Stimulated activated CD4-positive, alpha-beta T cell treated with anti-CD3 and anti-CD28 coated beads, TNF-alpha, amount 100 ng/mL, for 4 hours (primary cell): ENCODE measurements around the gene GOLPH3L.
"Not testable (repeated sequence)": the region's sequence is repeated elsewhere in the genome, so short reads cannot be mapped to it uniquely, and the experiment has no call there.

ENCODE experiments used
- DNase-seq, 3 experiments: peaks; one replicate each; pipeline ENCODE4 v3.0.0-alpha.2; 2020; ENCODE audit warnings: low read depth in 3 of 3

GOLPH3L gene

DNA sequence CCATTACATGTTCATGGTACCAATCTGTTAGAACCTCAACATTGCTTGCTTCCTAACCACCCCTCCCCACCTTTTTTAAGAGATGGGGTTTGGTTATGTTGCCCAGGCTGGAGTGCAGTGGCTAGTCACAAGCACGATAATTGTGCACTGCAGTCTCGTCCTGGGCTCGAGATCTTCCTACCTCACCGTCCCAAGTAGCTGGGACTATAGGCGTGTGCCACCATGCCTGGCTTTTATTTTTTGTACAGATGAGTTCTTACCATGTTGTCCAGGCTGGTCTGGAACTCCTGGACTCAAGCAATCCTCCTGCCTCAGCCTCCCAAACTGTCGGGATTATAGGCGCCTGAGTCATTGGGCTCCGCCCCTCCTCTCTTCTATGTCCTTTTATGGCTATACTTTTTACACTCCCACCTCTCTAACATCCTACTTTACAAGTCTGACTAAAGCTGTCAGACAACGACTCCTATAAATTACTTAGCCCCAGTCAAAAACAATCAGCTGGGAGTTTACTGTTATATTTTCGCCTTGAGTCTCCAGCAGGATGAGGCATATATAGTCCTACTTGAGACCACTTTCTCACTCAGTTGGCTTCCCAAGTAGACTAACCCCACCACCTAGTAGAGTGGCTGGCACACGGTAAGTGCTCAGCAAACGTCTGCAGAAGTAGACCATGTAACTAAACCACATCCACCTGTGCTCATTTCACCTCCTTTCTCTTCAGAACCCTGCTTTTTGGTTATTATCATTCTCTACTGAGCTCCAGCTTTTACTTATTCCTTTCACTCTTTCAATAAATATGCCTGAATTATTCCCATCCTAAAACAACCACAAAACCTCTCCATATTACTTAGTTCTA lies 81.4 kb downstream of the GOLPH3L start:
- no peak for DNase-seq

DNA sequence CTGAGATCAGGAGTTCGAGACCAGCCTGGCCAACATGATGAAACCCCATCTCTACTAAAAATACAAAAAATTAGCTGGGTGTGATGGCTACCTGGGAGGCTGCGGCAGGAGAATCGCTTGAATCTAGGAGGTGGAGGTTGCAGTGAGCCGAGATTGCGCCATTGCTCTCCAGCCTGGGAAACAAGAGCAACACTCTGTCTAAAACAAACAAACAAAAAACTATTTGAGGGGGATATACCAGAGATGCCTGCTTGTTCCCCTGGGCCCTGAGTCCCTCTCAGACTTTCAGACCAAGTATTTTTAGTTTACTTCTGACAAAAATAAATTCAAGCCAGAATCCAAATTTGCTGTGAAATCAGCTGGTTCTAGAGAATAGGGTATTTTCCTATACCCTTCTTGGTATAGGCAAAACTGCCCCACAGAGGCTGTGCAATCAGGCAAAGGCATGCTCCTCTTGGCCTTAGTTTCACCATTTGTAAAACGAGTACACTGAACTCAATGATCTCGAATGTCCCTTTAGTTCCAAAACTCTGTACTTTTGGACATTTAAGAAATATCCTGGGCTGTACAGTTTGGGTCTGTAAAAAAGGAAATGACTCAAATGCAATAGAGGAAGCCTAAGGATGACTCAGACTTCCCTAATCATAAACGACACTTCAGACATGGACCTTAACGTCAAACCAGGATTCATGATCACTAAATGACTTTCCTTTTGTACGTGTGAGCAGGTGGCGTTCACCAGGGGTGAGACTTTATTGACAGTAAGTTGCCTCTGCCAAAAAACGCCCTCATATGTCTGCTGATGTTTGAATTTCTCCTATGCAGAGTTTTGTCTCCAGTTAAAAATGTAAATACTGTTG lies 83.7 kb downstream of the GOLPH3L start:
- DNase-seq: peak in 2 of 3 experiments; percentile 23 to 40

DNA sequence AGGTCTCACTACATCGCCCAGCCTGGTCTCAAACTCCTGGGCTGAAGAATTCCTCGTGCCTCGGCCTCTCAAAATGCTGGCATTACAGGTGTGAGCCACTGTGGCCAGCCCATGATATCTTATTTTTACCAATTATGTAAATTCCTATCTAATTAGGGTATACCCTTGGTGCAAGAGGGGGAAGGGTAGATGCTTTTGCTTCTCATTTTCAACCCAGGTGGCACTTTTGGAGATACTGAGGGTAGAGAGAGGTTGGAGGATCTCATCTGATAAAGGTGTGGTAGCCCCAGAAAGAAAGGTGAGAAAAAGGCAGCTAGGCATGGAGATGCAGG lies 85.0 kb downstream of the GOLPH3L start:
- no peak for DNase-seq

DNA sequence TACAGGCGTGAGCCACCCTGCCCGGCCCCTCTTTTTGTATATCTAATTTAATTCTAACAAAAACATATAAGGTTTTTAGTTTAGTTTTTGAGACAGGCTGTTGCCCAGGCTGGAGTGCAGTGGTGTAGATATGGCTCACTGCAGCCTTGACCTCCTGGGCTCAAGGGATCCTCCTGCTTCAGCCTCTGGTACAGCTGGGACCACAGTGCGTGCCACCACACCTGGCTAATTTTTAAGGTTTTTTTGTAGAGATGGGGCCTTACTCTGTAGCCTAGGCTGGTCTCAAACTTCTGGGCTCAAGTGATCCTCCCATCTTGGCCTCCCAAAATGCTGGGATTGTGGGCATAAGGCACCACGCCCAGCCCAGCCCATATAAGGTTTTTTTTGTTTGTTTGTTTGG lies 86.4 kb downstream of the GOLPH3L start:
- no peak for DNase-seq

DNA sequence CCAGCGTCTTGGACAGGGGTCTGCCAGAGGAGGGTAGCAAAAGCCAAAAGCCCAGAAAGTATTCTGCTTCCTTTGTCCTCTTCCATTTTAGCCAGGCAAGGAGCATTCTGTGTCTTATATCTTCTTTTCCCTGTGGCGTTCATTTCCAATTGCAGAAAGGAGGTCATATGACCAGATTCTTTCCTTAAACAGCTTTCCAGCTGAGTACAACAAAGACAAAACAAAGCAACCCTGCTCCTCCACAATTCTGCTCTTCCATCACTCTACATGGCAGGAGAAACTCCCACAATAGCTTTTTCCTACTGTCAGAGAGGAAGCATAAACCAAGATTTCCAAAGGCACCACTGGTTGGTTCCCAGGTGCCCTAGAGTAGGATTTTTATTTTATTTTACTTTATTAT lies 87.2 kb downstream of the GOLPH3L start:
- DNase-seq: no peak

DNA sequence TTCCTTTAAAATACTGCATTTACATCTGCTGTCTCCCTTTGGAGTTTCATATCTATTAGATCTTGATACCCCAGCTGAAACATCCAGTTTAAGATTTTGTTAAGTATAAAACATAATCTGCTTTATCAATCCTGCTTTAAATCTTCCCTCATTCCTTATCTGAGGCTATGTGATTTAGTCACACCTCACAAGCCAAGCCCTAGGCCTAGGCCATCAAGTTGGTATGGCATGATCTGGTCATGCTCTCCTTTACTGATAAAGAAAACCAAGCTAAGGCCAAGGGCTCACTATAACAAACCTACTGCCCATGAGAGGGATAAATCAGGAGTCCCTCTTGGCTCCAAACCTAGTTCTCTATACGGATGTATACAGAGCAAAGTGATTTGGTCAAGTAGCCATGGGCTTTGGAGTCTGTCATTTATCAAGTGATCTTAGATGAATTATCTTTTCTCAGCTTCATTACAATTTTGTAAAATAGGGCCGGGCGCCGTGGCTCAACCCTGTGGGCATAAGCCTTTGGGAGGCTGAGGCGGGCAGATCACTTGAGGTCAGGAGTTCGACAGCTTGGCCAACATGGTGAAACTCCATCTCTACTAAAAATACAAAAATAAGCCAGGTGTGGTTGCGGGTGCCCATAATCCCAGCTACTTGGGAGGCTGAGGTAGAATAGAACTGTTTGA lies 90.4 kb downstream of the GOLPH3L start:
- DNase-seq: no peak

DNA sequence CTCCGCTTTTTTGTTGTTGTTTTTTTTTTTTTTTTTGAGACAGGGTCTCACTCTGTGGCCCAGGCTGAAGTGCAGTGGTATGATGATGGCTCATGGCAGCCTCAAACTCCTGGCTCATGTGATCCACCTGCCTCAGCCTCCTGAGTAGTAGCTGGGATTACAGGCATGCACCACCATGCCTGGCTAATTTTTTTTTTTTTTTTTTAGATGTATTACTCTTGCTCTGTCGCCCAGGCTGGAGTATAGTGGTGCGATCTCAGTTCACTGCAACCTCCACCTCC lies 91.6 kb downstream of the GOLPH3L start:
- not testable (repeated sequence) for DNase-seq

DNA sequence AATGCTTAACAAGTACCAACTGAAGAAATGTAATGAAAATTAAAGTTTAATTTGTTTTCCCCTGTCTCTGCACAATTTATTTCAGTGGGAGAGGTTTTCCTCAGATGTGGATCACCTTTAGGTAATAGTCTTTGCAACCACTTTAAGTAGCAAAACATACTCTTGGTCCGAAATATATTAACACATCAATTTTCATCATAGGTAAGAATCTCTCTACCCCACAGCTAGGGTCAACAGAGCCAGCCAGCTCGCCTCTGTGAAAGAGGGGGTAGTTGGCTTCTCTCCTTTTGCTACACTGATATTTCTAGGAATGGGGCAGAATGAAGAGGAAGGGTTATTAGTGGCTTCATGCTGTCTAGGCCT lies 92.7 kb downstream of the GOLPH3L start:
- no peak for DNase-seq

DNA sequence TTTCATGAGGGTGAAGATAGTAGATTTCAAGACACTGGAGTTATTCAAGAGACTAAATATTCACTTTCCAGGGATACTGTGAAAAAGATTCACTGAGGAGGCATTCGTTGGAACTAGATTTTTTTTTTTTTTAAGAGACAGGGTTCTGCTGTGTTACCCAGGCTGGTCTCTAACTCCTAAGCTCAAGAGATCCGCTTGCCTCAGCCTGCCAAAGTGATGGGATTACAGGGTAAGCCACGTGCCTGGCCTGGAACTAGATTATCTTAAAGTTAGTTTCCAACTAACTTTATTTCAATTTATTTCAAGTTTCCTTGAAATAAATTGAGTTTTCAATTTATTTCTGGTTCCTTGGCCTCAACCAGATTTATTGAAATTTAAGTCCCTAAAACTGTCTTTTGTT lies 93.2 kb downstream of the GOLPH3L start:
- no peak for DNase-seq

DNA sequence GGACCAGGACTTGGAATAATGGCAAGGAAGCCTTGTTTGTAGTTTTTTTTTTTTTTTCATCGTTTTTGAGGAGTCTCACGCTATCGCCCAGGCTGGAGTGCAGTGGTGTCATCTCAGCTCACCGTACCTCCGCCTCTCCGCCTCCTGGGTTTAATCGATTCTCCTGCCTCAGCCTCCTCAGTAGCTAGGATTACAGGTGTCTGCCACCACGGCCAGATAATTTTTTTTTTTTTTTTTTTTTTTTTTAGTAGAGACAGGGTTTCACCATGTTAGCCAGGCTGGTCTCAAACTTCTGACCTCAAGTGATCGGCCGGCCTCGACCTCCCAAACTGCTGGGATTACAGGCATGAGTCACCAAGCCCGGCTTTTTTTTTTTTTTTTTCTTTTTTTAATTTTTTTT lies 94.6 kb downstream of the GOLPH3L start:
- DNase-seq: not testable (repeated sequence)

DNA sequence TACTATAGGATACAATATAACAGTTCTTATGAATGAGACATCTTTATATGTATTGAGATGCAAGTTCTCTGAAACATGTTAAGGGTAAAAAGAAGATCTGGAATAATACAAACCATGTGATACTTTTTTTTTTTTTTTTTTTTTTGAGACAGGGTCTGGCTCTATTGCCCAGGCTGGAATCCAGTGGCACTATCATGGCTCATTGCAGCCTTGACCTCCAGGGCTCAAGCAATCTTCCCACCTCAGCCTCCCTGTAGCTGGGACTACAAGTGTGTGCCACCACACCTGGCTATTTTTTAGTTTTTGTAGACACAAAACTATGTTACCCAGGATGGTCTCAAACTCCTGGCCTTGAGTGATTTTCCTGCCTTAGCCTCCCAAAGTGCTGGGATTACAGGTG lies 95.4 kb downstream of the GOLPH3L start:
- no peak for DNase-seq

DNA sequence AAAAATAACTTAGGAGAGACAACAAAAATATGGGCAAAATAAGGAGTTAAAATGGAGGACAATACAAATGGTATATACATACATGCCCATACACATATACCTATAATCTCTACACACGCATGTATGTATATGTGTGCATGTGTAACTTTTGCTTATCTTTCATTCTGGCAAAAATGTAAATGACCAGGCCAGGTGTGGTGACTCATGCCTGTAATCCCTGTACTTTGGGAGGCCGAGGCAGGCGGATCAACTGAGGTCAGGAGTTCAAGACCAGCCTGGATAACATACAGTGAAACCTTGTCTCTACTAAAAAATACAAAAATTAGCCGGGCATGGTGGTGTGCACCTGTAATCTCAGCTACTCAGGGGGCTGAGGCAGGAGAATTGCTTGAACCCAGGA lies 98.6 kb downstream of the GOLPH3L start:
- not testable (repeated sequence) for DNase-seq

DNA sequence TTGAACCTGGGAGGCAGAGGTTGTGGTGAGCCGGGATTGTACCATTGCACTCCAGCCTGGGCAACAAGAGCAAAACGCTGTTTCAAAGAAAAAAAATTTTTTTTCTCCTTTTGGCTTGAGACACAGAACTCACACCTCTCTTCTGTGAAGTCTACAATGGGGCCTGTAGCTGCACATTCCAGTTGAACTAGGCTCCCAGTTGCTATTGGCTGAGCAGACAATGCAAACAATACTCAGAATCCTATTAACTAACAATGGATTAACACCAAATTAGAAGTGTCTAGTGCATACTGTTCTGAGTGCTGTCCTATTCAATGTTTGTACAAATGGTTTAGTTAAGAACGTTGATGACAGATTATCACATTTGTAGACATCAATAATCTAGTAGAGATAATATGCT lies 100.0 kb downstream of the GOLPH3L start:
- DNase-seq: no peak
